Left forelimb (tissue), 1 donor: ENCODE results near the gene UBE2E2.

Source experiments
- DNase-seq: peaks from one replicate; pipeline ENCODE4 v3.0.0-alpha.2; 2018; ENCODE audit warnings: low spot score

The UBE2E2 gene

DNA sequence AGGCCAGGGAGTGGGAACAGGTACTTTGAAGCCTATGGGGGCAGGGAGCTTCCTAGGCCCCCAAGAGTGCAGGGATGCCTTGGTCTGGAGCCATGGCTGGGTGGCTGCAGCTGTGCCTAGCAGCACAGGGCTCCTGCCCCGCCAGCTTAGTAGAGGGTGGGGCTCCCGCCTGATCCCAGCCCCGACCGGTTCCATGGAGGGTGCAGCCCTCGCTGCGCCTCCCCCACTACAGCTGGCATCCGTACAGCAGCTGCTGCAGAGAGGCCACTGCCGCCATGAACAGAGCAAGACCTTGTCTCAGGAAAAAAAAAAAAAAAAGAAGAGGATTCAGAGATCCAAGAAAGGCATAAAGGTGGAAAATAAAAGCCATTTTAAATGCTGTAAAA lies 277.2 kb downstream of the UBE2E2 start:
- no peak for DNase-seq

GRCh38 chr3:23481011-23481615 lies 278.0 kb downstream of the UBE2E2 start:
- DNase-seq = no peak

GRCh38 chr3:23481616-23482278 lies 278.6 kb downstream of the UBE2E2 start:
- no peak for DNase-seq

DNA sequence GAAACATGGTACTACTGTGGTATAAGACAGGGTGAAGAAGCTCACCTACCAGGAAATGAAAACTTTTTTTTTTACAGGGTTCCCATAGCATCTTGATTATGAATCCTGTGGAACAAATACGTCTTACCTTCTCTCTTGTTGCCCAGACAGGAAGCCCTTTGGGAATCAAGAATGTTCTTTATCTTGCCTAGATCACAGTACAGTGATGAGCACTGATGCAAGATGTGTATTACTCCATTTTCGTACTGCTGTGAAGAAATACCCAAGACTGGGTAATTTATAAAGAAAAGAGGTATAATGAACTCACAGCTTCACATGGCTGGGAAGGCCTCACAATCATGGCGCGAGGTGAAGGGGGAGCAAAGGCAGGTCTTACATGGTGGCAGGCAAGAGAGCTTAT lies 281.3 kb downstream of the UBE2E2 start:
- no peak for DNase-seq

DNA sequence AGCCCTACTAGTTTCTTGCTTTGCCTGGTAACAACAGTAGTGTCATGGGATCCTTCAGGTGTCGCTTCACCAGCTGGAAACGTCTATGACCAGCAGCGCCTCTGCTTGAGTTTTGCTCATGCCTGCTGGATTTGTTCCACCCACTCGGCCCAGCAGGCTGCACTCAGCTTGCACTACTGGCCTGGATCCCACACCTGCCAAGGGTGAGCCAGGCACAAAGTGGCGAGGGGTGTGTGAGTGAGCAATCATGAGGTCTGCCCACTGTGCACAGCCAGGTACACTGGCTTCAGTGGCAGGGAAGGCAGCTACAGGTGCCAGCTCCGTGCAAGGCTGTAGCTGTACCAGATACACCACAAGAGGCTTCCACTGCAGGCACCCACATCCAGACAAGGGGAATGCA lies 282.8 kb downstream of the UBE2E2 start:
- no peak for DNase-seq

DNA sequence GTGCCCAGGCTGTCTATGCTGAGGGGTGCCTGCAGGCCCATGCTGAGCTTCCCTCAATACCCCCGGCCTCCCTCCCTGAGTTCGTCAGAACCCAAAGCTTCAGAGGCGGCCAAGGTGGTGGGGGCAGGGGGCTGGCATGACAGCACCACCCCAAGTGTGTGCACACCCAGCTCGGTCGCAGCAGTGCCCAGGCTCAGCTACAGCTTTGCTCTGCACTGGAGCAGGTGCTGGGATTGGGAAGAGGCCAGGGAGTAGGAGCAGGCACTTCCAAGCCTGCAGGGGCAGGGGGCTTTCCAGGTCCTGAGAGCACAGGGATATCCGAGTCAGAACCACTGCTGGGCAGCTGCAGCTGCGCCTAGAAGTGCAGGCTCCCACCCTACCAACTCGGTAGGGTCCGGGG lies 283.9 kb downstream of the UBE2E2 start:
- no peak for DNase-seq

DNA sequence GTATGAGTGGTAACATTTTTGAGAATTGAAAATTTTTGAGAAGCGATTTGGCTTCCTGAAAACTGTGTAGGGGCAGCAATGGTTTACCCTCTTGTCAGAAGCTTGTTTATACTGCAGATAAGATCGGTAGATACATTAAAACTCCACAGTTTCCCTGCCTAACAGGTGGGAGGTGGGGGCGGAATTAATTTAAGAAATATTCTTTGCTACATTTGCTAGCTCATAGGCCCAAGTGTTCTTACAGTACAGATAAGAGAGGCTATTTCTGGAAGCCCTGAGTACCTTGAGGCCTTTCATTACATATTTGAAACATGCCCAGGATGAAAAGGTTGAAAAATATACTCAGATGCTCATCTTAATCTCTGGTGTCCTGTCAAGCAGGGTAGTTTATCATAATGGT lies 285.5 kb downstream of the UBE2E2 start:
- no peak for DNase-seq

GRCh38 chr3:23489300-23490158 lies 286.4 kb downstream of the UBE2E2 start:
- DNase-seq = no peak

DNA sequence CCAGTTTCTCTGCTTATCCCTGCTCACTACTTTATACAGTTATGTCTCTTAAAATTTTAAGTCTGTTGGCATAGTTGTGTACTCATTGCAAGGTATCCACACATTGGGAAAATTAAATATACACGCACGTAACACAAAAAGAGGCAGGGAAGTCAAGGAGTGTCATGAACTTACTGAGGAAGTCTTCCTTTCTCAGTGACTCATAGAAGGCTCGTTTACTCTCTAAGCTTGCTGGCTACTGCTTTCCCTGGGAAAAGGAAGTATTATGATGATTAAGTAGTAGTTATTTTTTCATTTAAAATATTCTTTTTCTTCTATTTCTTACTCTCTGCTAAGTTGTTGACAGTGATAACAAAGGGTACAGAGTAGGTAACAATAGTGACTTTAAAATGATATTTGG lies 287.3 kb downstream of the UBE2E2 start:
- DNase-seq = no peak

DNA sequence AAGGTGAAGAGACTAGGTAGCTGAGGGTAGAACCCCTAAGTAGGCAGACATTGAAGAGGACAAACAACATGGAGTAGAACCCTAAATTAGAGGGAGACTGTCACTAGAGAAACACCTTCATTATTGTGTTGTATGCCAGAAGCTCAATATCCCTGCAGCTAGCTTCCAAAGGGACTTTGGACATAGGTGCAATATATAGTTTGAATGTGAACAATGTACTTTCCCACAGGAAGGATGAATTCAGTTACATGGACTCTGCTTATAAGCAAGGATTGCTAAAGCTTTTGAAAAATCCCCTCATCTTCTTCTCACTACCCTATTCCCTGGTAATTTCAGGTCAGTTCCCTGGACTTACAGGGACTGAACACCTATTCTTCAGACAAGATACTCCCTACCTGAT lies 288.9 kb downstream of the UBE2E2 start:
- DNase-seq = no peak

GRCh38 chr3:23493889-23494288 lies 290.8 kb downstream of the UBE2E2 start:
- DNase-seq = no peak

DNA sequence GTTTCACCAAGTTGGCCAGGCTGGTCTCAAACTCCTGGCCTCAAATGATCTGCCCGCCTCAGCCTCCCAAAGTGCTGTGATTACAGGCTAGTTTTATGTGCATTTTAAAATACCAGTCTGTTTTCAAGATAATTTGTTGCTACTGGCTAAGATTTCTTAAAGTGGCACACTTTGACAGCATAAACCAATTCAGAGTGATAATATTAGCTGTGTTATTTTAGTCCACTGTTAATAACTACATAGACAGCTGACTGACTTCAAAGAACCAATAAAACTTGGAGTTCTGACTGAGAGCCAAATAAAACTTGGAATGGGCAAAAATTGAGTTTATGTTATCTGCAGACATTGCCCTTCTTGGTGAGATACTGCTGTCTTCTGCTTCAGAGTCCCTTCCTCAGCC lies 291.8 kb downstream of the UBE2E2 start:
- no peak for DNase-seq

DNA sequence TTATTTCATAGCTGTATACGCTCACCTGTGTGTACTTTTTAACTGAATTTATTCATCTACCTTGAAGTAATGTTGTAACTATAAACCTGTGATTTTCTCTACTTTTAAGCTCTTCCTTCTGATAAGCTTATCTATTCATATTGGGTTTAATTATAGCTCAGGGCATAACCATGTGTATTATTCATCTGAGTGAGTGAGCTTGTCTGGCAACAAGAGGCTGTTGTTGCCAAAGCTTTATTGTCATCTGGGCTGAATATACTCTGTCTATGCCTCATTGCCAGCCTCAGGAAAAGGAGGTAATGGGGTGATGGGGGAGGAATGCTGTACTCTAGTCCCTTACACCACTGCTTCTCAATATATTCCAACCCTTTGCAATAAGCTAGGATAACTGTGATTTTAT lies 292.4 kb downstream of the UBE2E2 start:
- no peak for DNase-seq

GRCh38 chr3:23496165-23496564 lies 293.0 kb downstream of the UBE2E2 start:
- no peak for DNase-seq

GRCh38 chr3:23497156-23497555 lies 294.0 kb downstream of the UBE2E2 start:
- DNase-seq = no peak

DNA sequence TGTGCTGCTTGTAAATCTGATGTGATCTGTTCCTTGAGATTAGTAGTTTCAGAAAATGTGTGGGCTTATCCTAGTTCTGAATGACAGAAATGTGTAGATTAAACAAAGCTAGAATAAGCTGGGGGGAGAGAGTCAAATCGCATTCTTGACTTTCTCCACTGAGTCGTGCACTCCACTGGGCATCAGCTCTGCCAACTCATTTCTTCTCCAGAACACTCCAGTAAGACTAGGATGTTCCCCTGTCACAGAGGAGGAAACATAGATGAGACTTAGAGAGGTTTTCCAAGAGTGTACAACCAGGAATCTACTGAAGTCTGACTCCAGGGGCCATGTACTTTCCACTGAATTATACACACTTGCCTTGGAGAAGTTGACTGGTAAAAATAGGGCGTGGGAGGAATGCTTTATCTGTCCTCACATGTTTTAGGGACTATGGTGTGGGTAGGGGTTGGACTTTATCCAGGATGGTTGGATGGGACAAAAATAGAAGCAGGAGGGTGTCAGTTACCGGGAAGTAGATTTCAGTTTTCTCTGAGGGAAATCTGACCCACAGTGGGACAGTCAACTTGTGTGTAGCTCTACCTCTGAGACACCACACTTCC lies 298.2 kb downstream of the UBE2E2 start:
- DNase-seq = no peak

DNA sequence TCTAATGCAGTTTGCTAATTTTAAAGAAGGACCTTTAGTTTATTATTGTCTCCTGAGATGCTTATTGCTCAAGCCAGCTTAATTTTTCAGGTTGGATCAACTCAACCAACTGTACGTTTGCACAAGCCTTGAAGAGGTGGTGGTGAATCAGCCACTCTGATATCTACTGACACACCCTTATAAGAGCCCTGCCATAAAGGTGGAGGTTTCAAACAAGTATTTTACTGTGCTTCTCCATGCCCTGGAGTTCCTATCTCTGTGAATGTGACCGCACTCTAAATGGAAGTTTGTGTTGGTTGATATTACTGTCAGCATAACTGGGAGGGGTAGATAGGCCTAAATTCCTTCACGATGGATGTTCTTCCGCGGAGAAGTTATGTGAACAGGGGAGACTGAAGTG lies 305.3 kb downstream of the UBE2E2 start:
- no peak for DNase-seq

DNA sequence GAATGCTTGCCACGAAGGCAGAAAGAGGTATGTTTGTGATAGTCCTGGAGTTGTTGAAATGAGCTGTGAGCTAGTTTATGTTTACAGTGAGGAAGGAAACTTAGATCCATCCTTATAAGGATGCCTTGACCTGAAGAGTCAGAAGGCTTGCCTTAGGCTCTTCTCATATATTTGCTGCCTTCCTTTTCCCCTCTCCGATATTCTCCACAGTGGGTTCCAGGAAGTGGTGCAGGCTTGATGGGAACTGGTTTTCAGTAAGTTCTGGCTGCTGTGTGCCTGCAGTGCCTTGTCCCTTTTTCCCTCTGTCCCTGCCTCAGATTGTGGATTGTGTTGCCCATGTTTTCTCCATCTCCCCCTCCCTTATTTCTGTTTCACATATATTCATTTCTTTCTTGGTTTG lies 315.3 kb downstream of the UBE2E2 start:
- no peak for DNase-seq

DNA sequence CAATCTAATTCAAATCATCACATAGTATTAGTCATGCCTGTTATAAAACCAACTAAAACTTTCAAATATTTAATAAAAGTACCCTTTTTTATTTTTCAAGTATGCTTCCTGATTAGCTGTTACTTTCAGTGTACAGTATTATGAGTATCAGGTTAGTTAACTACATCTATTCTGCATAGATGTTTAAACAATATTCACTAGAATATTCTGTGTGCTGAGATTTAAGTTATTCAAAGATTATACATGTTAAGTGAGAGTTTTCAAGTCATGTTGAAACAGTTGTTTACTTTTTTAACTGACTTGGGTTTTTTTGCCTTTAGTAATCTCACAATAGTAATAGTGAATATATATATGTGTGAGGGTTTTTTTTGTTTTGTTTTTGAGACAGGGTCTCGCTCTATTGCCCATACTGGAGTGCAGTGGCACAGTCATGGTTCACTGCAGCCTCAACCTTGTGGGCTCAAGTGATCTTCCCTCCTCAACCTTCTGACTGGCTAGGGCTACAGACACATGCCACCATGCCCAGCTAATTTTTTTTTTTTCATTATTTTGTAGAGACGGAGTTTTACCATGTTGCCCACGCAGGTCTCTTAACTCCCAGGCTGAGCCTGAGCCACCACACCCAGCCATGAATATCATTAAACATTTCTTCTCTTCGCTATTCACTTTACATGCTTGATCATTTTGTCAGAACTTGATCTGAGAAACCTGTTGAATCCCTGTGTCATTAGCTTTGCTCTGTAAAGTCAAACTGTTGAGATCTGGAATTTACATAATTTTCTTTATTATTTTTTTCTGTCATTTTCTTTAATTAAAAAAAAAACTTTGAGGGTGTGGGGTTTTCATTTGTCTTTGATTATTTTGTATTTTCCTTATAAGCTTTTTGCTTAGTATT lies 316.4 kb downstream of the UBE2E2 start:
- no peak for DNase-seq

GRCh38 chr3:23527326-23527725 lies 324.2 kb downstream of the UBE2E2 start:
- no peak for DNase-seq

GRCh38 chr3:23533596-23533995 lies 330.5 kb downstream of the UBE2E2 start:
- DNase-seq = no peak

- DNase-seq = no peak
These were observed 330.9 kb downstream of the UBE2E2 start for GRCh38 chr3:23533996-23534395.
